Esophagus squamous epithelium (tissue), 4 donors: ENCODE data around the gene ARHGDIB.

ENCODE experiments used
- POLR2A ChIP-seq, 4 donors: fragments of 450-650 bp; IDR thresholded peaks; one replicate each; pipeline ENCODE4 v1.6.1; 2017; ENCODE audit warnings: antibody characterized with exemption in 4 of 4, mild to moderate bottlenecking in 4 of 4, moderate library complexity in 3 of 4
- TF ChIP-seq, protein P1 (sequence below), 6 experiments: fragments of 450-650 bp in 4 of 6; fragments of 200-600 bp in 2 of 6; sonication (generic) in 2 of 6; IDR thresholded peaks; one replicate each; pipeline ENCODE4 v1.5.1; 2016 to 2019; ENCODE audit warnings: antibody characterized with exemption in 6 of 6, mild to moderate bottlenecking in 4 of 6, moderate library complexity in 4 of 6

DNA sequence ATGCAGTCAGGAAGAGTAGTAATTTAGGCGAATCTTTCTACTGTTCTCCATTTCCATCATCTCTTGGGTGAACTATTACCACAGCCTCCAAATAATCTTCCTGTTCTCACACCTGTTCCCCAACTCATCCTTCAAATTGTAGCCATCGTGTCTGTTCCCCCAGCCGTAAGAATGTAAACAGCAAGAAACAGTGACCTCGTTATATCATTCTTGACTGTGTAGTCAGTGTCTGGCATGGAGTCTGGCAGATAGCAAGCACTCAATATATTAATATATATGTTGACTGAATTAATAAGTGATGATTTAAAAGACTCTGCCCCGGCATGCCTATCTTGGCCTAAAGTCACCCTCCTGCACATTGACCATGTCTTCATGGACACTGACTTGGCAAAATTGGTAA is 31.7 kb upstream of the ARHGDIB start:
- TF ChIP-seq, protein P1, sequence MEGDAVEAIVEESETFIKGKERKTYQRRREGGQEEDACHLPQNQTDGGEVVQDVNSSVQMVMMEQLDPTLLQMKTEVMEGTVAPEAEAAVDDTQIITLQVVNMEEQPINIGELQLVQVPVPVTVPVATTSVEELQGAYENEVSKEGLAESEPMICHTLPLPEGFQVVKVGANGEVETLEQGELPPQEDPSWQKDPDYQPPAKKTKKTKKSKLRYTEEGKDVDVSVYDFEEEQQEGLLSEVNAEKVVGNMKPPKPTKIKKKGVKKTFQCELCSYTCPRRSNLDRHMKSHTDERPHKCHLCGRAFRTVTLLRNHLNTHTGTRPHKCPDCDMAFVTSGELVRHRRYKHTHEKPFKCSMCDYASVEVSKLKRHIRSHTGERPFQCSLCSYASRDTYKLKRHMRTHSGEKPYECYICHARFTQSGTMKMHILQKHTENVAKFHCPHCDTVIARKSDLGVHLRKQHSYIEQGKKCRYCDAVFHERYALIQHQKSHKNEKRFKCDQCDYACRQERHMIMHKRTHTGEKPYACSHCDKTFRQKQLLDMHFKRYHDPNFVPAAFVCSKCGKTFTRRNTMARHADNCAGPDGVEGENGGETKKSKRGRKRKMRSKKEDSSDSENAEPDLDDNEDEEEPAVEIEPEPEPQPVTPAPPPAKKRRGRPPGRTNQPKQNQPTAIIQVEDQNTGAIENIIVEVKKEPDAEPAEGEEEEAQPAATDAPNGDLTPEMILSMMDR (IDR thresholded peaks at IDR 0.05): no peak
- no peak for TF ChIP-seq POLR2A (IDR thresholded peaks at IDR 0.05)
